ENCODE data around the gene PDE3B. TPM values are rescaled to one million over a fixed set of nuclear protein-coding genes. Genes with fewer than 3 reads are reported as not detected.

Gene PDE3B
- polyA plus RNA-seq, 1 donor (not counting 4 experiments of a cell fraction or from before 2014, with no cell fraction given): 0.01 TPM

GRCh38 chr11:14819596-14819995 lies 176.0 kb downstream of the PDE3B start:
- Histone ChIP-seq H3K27me3 (ENCODE audit: control insufficient read depth, extremely low read depth, insufficient read depth, low read length) (no peaks in the 10 kb centered on the region), H3K4me2 (ENCODE audit: control insufficient read depth, extremely low read depth, insufficient read depth, low read depth, low read length) (no peak overlapping the region), H3K4me1 (ENCODE audit: control insufficient read depth, extremely low read depth, insufficient read depth, low read length) (no peaks in the 10 kb centered on the region), H3K9me1 (ENCODE audit: control insufficient read depth, extremely low read depth, insufficient read depth, low read length) (no peaks in the 10 kb centered on the region), H2AFZ (ENCODE audit: control insufficient read depth, low read length) (no peak overlapping the region), H3K27ac (ENCODE audit: control insufficient read depth, insufficient read depth, low read length) (no peak overlapping the region), H3K9me3 (ENCODE audit: control insufficient read depth, low read depth, low read length) (no peaks in the 10 kb centered on the region), H3K4me3 (ENCODE audit: control insufficient read depth in 2 of 3, extremely low read depth in 1 of 3, insufficient read depth in 2 of 3, low read depth in 1 of 3, low read length in 3 of 3) (no peak overlapping the region), H3K79me2 (ENCODE audit: control insufficient read depth, insufficient read depth, low read length) (no peaks in the 10 kb centered on the region), H4K20me1 (ENCODE audit: control insufficient read depth, extremely low read depth, insufficient read depth, low read length) (no peaks in the 10 kb centered on the region), H3K9ac (ENCODE audit: control insufficient read depth, extremely low read depth, insufficient read depth, low read length) (no peak overlapping the region), H3K36me3 (ENCODE audit: control insufficient read depth in 2 of 2, extremely low read depth in 1 of 2, insufficient read depth in 2 of 2, low read length in 2 of 2) (no peaks in the 10 kb centered on the region)
- no peak for TF ChIP-seq CTCF (optimal IDR thresholded peaks at IDR 0.05 in 1 of 3, IDR thresholded peaks at IDR 0.05 in 1 of 3, conservative IDR thresholded peaks at IDR 0.05 in 1 of 3; ENCODE audit: extremely low read depth in 1 of 3, insufficient read depth in 2 of 3, low read length in 3 of 3)
- no peak for TF ChIP-seq EZH2 (IDR thresholded peaks at IDR 0.05; ENCODE audit: low read length)
- peak; percentile 4 for DNase-seq (ENCODE audit: low read depth, low spot score)
- no peak for FAIRE-seq
- dilution Hi-C loops (cut with MboI; ENCODE audit: extremely low pct_ligation_motif_present, low sequenced_read_pairs): no loop called here

- Histone ChIP-seq H2AFZ (ENCODE audit: control insufficient read depth, low read length) (no peak overlapping the region), H3K27me3 (ENCODE audit: control insufficient read depth, extremely low read depth, insufficient read depth, low read length) (no peaks in the 10 kb centered on the region), H3K4me3 (ENCODE audit: control insufficient read depth in 2 of 3, extremely low read depth in 1 of 3, insufficient read depth in 2 of 3, low read depth in 1 of 3, low read length in 3 of 3) (no peak overlapping the region), H3K9me1 (ENCODE audit: control insufficient read depth, extremely low read depth, insufficient read depth, low read length) (no peaks in the 10 kb centered on the region), H3K27ac (ENCODE audit: control insufficient read depth, insufficient read depth, low read length) (no peak overlapping the region), H3K4me2 (ENCODE audit: control insufficient read depth, extremely low read depth, insufficient read depth, low read depth, low read length) (no peak overlapping the region), H4K20me1 (ENCODE audit: control insufficient read depth, extremely low read depth, insufficient read depth, low read length) (no peaks in the 10 kb centered on the region), H3K79me2 (ENCODE audit: control insufficient read depth, insufficient read depth, low read length) (no peaks in the 10 kb centered on the region), H3K4me1 (ENCODE audit: control insufficient read depth, extremely low read depth, insufficient read depth, low read length) (no peaks in the 10 kb centered on the region), H3K9me3 (ENCODE audit: control insufficient read depth, low read depth, low read length) (no peaks in the 10 kb centered on the region), H3K36me3 (ENCODE audit: control insufficient read depth in 2 of 2, extremely low read depth in 1 of 2, insufficient read depth in 2 of 2, low read length in 2 of 2) (no peaks in the 10 kb centered on the region), H3K9ac (ENCODE audit: control insufficient read depth, extremely low read depth, insufficient read depth, low read length) (no peak overlapping the region)
- dilution Hi-C loops (cut with MboI; ENCODE audit: extremely low pct_ligation_motif_present, low sequenced_read_pairs): no loop called here
- FAIRE-seq (no peak), DNase-seq (ENCODE audit: low read depth, low spot score) (no peak)
- TF ChIP-seq CTCF (optimal IDR thresholded peaks at IDR 0.05 in 1 of 3, IDR thresholded peaks at IDR 0.05 in 1 of 3, conservative IDR thresholded peaks at IDR 0.05 in 1 of 3; ENCODE audit: extremely low read depth in 1 of 3, insufficient read depth in 2 of 3, low read length in 3 of 3) (no peak), EZH2 (IDR thresholded peaks at IDR 0.05; ENCODE audit: low read length) (no peak)
Measured at GRCh38 chr11:14821031-14821430, 177.4 kb downstream of the PDE3B start.

Measured in keratinocyte (primary cell).